ENCODE data around the gene OR52E2.

GRCh38 chr11:5069272-5069671 is 9.8 kb upstream of the OR52E2 start, which contains the start of gene OR52E1:
- TF ChIP-seq POLR2A (IDR thresholded peaks at IDR 0.05; ENCODE audit: low read depth) (no peak), CTCF (IDR thresholded peaks at IDR 0.05) (no peak), EP300 (IDR thresholded peaks at IDR 0.05) (no peak), POLR2AphosphoS5 (IDR thresholded peaks at IDR 0.05) (no peak)

Data from esophagus muscularis mucosa (tissue), 4 donors.